Mesendoderm (in vitro differentiated cells): Measurements from ENCODE around the gene PER1.
A peak's percentile ranks its signal among the peaks of the same experiment; 100 is the strongest.

Experiments
- DNase-seq: peaks from one replicate; pipeline ENCODE4 v3.0.0; 2013
- H2AK5ac ChIP-seq: 2 replicates; pipeline ENCODE4 v1.6.1; 2013; ENCODE audit warnings: low read length, inconsistent platforms
- H2BK120ac ChIP-seq: 2 replicates; pipeline ENCODE4 v1.6.1; 2013; ENCODE audit warnings: low read depth, mild to moderate bottlenecking, low read length, moderate library complexity, mixed read lengths
- H2BK15ac ChIP-seq: replicated peaks from 2 replicates; pipeline ENCODE4 v1.6.1; 2013; ENCODE audit warnings: low read depth, mild to moderate bottlenecking, moderate library complexity
- H2BK5ac ChIP-seq: 2 replicates; pipeline ENCODE4 v1.6.1; 2013; ENCODE audit warnings: low read length, inconsistent platforms
- H3K18ac ChIP-seq: 2 replicates; pipeline ENCODE4 v1.6.1; 2013; ENCODE audit warnings: mild to moderate bottlenecking, low read length, mixed read lengths
- H3K23ac ChIP-seq: one replicate; pipeline ENCODE4 v1.6.1; 2013; ENCODE audit warnings: low read length
- H3K27ac ChIP-seq: 2 replicates; pipeline ENCODE4 v1.5.1; 2013; ENCODE audit warnings: low read depth, mild to moderate bottlenecking, inconsistent platforms, low read length, moderate library complexity
- H3K27me3 ChIP-seq: 2 replicates; pipeline ENCODE4 v1.6.1; 2013; ENCODE audit warnings: low read length, control low read depth, mild to moderate bottlenecking, inconsistent platforms; ENCODE audit not compliant: insufficient read depth, poor library complexity
- H3K36me3 ChIP-seq: 2 replicates; pipeline ENCODE4 v1.6.1; 2013; ENCODE audit warnings: low read length, inconsistent platforms; ENCODE audit not compliant: control insufficient read depth, insufficient read depth
- H3K4ac ChIP-seq: one replicate; pipeline ENCODE4 v1.6.1; 2013; ENCODE audit warnings: low read depth, mild to moderate bottlenecking, low read length, moderate library complexity
- H3K4me1 ChIP-seq: 2 replicates; pipeline ENCODE4 v1.6.1; 2013; ENCODE audit warnings: low read depth, low read length, inconsistent platforms; ENCODE audit not compliant: control insufficient read depth
- H3K4me2 ChIP-seq: 2 replicates; pipeline ENCODE4 v1.6.1; 2013; ENCODE audit warnings: low read length
- H3K4me3 ChIP-seq: 2 replicates; pipeline ENCODE4 v1.5.1; 2013; ENCODE audit warnings: mild to moderate bottlenecking, low read length
- H3K56ac ChIP-seq: one replicate; pipeline ENCODE4 v1.6.1; 2013; ENCODE audit warnings: low read length
- H3K79me1 ChIP-seq: 2 replicates; pipeline ENCODE4 v1.6.1; 2013; ENCODE audit warnings: low read length, inconsistent platforms
- H3K79me2 ChIP-seq: 2 replicates; pipeline ENCODE4 v1.6.1; 2013; ENCODE audit warnings: mild to moderate bottlenecking, low read length; ENCODE audit not compliant: control insufficient read depth, insufficient read depth
- H3K9ac ChIP-seq: 2 replicates; pipeline ENCODE4 v1.6.1; 2013; ENCODE audit warnings: low read length, inconsistent platforms
- H4K5ac ChIP-seq: one replicate; pipeline ENCODE4 v1.6.1; 2013; ENCODE audit warnings: low read length
- H4K8ac ChIP-seq: one replicate; pipeline ENCODE4 v1.6.1; 2013; ENCODE audit warnings: low read depth, mild to moderate bottlenecking, control low read depth, low read length, moderate library complexity
- WGBS: extraction: QIAGEN DNeasy Blood & Tissue Kit; methylation state at CpG from one replicate; pipeline ENCODE4 v1.1.7; 2013; ENCODE audit warnings: low lambda C conversion rate, missing lambda C conversion rate; ENCODE audit not compliant: insufficient coverage; ENCODE audit errors: extremely low coverage; 5-methylcytosine and 5-hydroxymethylcytosine counted together

Gene PER1

GRCh38 chr17:8162997-8163977 lies 11.1 kb upstream of the PER1 start:
- peak overlapping the region; percentile 89 for H3K18ac ChIP-seq
- peak overlapping the region; percentile 100 for H3K56ac ChIP-seq
- peaks cover 9% of the 10 kb centered on the region for H3K79me2 ChIP-seq
- H3K9ac ChIP-seq, result peak overlapping the region; percentile 87
- H3K36me3 ChIP-seq, result peaks cover 3% of the 10 kb centered on the region
- peak overlapping the region; percentile 94 for H3K23ac ChIP-seq
- H2BK120ac ChIP-seq, result peak overlapping the region; percentile 10
- peak overlapping the region; percentile 95 for H3K4me2 ChIP-seq
- no peak overlapping the region for H2BK15ac ChIP-seq
- peak overlapping the region; percentile 82 for H3K4ac ChIP-seq
- DNase-seq, result peak; percentile 83
- H3K4me3 ChIP-seq, result peak overlapping the region; percentile 29
- peak overlapping the region; percentile 89 for H2BK5ac ChIP-seq
- H4K8ac ChIP-seq, result peak overlapping the region; percentile 69
- no peaks in the 10 kb centered on the region for H3K27me3 ChIP-seq
- WGBS, result no CpG with 5 or more reads among the region's 55 CpGs
- H4K5ac ChIP-seq, result no peak overlapping the region
- peaks cover 14% of the 10 kb centered on the region for H3K4me1 ChIP-seq
- H3K79me1 ChIP-seq, result peaks cover 13% of the 10 kb centered on the region
- peak overlapping the region; percentile 80 for H3K27ac ChIP-seq
- H2AK5ac ChIP-seq, result no peak overlapping the region

- Histone ChIP-seq H3K36me3 (peaks cover 3% of the 10 kb centered on the region), H3K23ac (peak within 1 kb of the TSS; percentile 97), H3K18ac (peak within 1 kb of the TSS; percentile 94), H3K79me1 (peaks cover 13% of the 10 kb centered on the region), H2BK15ac (no peak within 1 kb of the TSS), H4K8ac (peak within 1 kb of the TSS; percentile 69), H3K4me1 (peaks cover 14% of the 10 kb centered on the region), H3K27ac (peak within 1 kb of the TSS; percentile 80), H2AK5ac (no peak within 1 kb of the TSS), H3K56ac (peak within 1 kb of the TSS; percentile 100), H3K4ac (peak within 1 kb of the TSS; percentile 88), H2BK5ac (peak within 1 kb of the TSS; percentile 89), H3K79me2 (peaks cover 9% of the 10 kb centered on the region), H3K4me2 (peak within 1 kb of the TSS; percentile 95), H2BK120ac (peak within 1 kb of the TSS; percentile 10), H3K4me3 (peak within 1 kb of the TSS; percentile 91), H3K27me3 (no peaks in the 10 kb centered on the region), H3K9ac (peak within 1 kb of the TSS; percentile 93), H4K5ac (no peak within 1 kb of the TSS)
- peak; percentile 68 for DNase-seq
- WGBS, result no CpG with 5 or more reads among the region's 75 CpGs
Measured at GRCh38 chr17:8162233-8162996, 10.2 kb upstream of the PER1 start, which contains the start of gene VAMP2. Gene VAMP2 (minus strand): TSS chr17:8162948. CDS start chr17:8162879, 69 bp downstream.

- no peak overlapping the region for H2AK5ac ChIP-seq
- no peak for DNase-seq
- peak overlapping the region; percentile 91 for H3K4me3 ChIP-seq
- H2BK120ac ChIP-seq, result no peak overlapping the region
- H3K9ac ChIP-seq, result peak overlapping the region; percentile 93
- H3K79me1 ChIP-seq, result peaks cover 13% of the 10 kb centered on the region
- no peaks in the 10 kb centered on the region for H3K27me3 ChIP-seq
- H3K18ac ChIP-seq, result no peak overlapping the region
- peaks cover 14% of the 10 kb centered on the region for H3K4me1 ChIP-seq
- WGBS, result no CpG with 5 or more reads among the region's 19 CpGs
- H3K27ac ChIP-seq, result no peak overlapping the region
- no peak overlapping the region for H3K4ac ChIP-seq
- H3K4me2 ChIP-seq, result peak overlapping the region; percentile 87
- H4K5ac ChIP-seq, result no peak overlapping the region
- H2BK5ac ChIP-seq, result no peak overlapping the region
- H2BK15ac ChIP-seq, result no peak overlapping the region
- peaks cover 3% of the 10 kb centered on the region for H3K36me3 ChIP-seq
- H3K56ac ChIP-seq, result peak overlapping the region; percentile 98
- H3K23ac ChIP-seq, result peak overlapping the region; percentile 54
- H3K79me2 ChIP-seq, result peaks cover 9% of the 10 kb centered on the region
- H4K8ac ChIP-seq, result no peak overlapping the region
Measured at GRCh38 chr17:8161289-8162232, 9.4 kb upstream of the PER1 start.

GRCh38 chr17:8160741-8161221 lies 8.6 kb upstream of the PER1 start:
- H2BK15ac ChIP-seq, result no peak overlapping the region
- H4K5ac ChIP-seq, result no peak overlapping the region
- H3K36me3 ChIP-seq, result peaks cover 3% of the 10 kb centered on the region
- H3K4ac ChIP-seq, result no peak overlapping the region
- H2BK5ac ChIP-seq, result no peak overlapping the region
- H3K9ac ChIP-seq, result peak overlapping the region; percentile 40
- no peak overlapping the region for H2BK120ac ChIP-seq
- no peaks in the 10 kb centered on the region for H3K27me3 ChIP-seq
- H2AK5ac ChIP-seq, result no peak overlapping the region
- H3K23ac ChIP-seq, result no peak overlapping the region
- no peak for DNase-seq
- H3K56ac ChIP-seq, result peak overlapping the region; percentile 60
- H3K4me1 ChIP-seq, result peaks cover 14% of the 10 kb centered on the region
- WGBS, result no CpG with 5 or more reads among the region's 5 CpGs
- no peak overlapping the region for H3K18ac ChIP-seq
- no peak overlapping the region for H3K4me2 ChIP-seq
- H3K4me3 ChIP-seq, result no peak overlapping the region
- H4K8ac ChIP-seq, result no peak overlapping the region
- peaks cover 9% of the 10 kb centered on the region for H3K79me2 ChIP-seq
- peaks cover 13% of the 10 kb centered on the region for H3K79me1 ChIP-seq
- H3K27ac ChIP-seq, result no peak overlapping the region

- no peak overlapping the region for H2BK15ac ChIP-seq
- no peak overlapping the region for H2BK120ac ChIP-seq
- H3K56ac ChIP-seq, result no peak overlapping the region
- no peak overlapping the region for H3K27ac ChIP-seq
- no peaks in the 10 kb centered on the region for H3K27me3 ChIP-seq
- no peak for DNase-seq
- WGBS, result no CpG with 5 or more reads among the region's 4 CpGs
- peaks cover 3% of the 10 kb centered on the region for H3K36me3 ChIP-seq
- no peak overlapping the region for H3K4me2 ChIP-seq
- H3K79me1 ChIP-seq, result peaks cover 17% of the 10 kb centered on the region
- H3K4ac ChIP-seq, result no peak overlapping the region
- no peak overlapping the region for H2BK5ac ChIP-seq
- peaks cover 18% of the 10 kb centered on the region for H3K4me1 ChIP-seq
- no peak overlapping the region for H3K4me3 ChIP-seq
- no peak overlapping the region for H3K9ac ChIP-seq
- H2AK5ac ChIP-seq, result no peak overlapping the region
- H4K5ac ChIP-seq, result no peak overlapping the region
- peaks cover 9% of the 10 kb centered on the region for H3K79me2 ChIP-seq
- H3K18ac ChIP-seq, result no peak overlapping the region
- H4K8ac ChIP-seq, result no peak overlapping the region
- H3K23ac ChIP-seq, result no peak overlapping the region
Measured at GRCh38 chr17:8160224-8160577, 8.0 kb upstream of the PER1 start.
